GM13976 (cell line): ENCODE measurements around the gene IFIT5.

Experiments
- DNase-seq: peaks from one replicate; pipeline ENCODE4 v3.0.0; 2012; ENCODE audit warnings: low spot score
- in situ Hi-C: fragments of 300-500 bp; cut with MboI; formaldehyde crosslinking; loops from one replicate; pipeline ENCODE4 v1.12.0; 2022; ENCODE audit warnings: low sequenced_read_pairs, mixed read lengths, inconsistent platforms; ENCODE audit not compliant: unreplicated experiment
- TF ChIP-seq, protein P1 (sequence below): IDR thresholded peaks from 2 replicates; pipeline ENCODE4 v1.5.1; 2012; ENCODE audit warnings: borderline replicate concordance, mild to moderate bottlenecking; ENCODE audit not compliant: insufficient read depth; ENCODE audit errors: extremely low read depth, missing control alignments, control extremely low read depth

Gene IFIT5

DNA sequence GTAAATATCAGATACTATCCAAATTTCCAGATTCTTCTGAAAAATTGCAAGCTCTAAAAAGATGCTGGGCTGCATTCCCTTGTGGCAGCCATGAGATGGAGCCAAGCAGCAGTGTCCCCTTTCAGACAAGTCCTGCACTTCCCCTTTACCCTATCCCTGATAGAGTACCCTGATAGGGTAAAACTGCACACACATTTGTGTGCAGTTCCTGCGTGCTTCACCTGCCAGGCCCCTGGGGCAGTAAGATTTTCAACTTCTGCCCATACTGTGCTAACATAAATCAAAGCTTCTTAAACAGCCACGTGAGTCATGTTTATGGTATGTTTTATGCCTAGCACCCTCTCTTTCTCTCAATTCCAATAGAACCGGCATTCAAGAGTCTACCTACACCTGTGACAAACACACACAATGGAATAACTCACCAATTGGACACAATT is 52.2 kb downstream of the IFIT5 start:
- no peak for DNase-seq
- TF ChIP-seq, protein P1, sequence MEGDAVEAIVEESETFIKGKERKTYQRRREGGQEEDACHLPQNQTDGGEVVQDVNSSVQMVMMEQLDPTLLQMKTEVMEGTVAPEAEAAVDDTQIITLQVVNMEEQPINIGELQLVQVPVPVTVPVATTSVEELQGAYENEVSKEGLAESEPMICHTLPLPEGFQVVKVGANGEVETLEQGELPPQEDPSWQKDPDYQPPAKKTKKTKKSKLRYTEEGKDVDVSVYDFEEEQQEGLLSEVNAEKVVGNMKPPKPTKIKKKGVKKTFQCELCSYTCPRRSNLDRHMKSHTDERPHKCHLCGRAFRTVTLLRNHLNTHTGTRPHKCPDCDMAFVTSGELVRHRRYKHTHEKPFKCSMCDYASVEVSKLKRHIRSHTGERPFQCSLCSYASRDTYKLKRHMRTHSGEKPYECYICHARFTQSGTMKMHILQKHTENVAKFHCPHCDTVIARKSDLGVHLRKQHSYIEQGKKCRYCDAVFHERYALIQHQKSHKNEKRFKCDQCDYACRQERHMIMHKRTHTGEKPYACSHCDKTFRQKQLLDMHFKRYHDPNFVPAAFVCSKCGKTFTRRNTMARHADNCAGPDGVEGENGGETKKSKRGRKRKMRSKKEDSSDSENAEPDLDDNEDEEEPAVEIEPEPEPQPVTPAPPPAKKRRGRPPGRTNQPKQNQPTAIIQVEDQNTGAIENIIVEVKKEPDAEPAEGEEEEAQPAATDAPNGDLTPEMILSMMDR = no peak
- in situ Hi-C loops = no loop called here

GRCh38 chr10:89468191-89468965 is 54.0 kb downstream of the IFIT5 start:
- TF ChIP-seq, protein P1 = no peak
- in situ Hi-C loops = no loop called here
- DNase-seq = no peak

- DNase-seq = no peak
- TF ChIP-seq, protein P1 = no peak
- in situ Hi-C loops = no loop called here
Observed at GRCh38 chr10:89469517-89469916, 55.1 kb downstream of the IFIT5 start.
